22Rv1 (cell line): ENCODE results near the gene TCTN1.

Source experiments
- H3K27ac ChIP-seq: fragments of 450-650 bp; 2 replicates; pipeline ENCODE4 v1.5.1; 2017
- ZFX ChIP-seq: fragments of 450-650 bp; IDR thresholded peaks from 2 replicates; pipeline ENCODE4 v1.6.1; 2017; ENCODE audit warnings: antibody characterized with exemption, borderline replicate concordance
- TF ChIP-seq, protein P1 (sequence below): fragments of 450-650 bp; IDR thresholded peaks from 2 replicates; pipeline ENCODE4 v1.5.1; 2017; ENCODE audit warnings: mild to moderate bottlenecking

Gene TCTN1

DNA sequence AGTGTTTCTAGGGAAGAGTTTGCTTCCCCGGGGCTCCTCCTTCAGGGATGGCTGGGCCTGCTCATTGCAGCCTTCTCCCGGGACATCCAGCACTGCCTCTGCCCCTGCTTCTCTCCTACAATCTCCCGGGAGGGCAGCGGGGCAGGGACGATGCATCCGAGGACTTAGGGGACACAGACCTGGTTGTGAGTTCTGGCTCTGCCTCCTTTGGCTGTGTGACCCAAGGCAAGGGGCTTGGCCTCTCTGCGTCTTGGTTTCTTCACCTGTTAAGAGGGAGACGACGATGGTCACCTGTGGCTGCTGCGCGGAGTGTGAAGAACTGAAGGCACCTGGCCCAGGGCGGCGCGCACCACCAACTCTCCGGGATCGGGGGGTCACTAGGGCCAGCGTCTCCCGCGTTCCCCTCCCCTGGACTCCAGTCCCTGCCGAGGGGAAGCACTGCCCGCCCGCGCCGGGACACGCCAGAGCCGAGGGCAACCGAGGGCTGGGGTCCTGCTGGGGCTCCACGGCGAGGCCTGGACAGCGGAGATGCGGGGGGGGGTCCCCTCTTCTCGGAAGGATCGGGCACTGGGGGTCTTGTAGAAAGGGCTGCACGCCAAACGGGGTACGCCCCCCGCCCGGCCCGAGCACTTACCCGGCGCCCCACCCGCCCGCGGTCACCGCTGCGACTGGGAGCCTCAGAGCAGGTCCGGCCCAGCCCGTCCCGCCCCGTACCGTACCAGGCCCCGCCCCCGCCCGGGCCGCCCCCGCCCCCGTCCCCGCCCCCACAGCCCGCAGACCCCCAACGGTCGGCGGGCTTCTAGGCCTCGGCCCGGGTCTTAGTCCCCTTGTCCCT lies 74.7 kb downstream of the TCTN1 start, which contains the start of gene HVCN1:
Gene HVCN1, minus strand, starts transcription at position 670 of the 835 bp plus-strand sequence. CDS start 5,870 bp downstream, outside the sequence.
- no peak within 1 kb of the TSS for H3K27ac ChIP-seq
- TF ChIP-seq ZFX, result no peak
- TF ChIP-seq, protein P1, sequence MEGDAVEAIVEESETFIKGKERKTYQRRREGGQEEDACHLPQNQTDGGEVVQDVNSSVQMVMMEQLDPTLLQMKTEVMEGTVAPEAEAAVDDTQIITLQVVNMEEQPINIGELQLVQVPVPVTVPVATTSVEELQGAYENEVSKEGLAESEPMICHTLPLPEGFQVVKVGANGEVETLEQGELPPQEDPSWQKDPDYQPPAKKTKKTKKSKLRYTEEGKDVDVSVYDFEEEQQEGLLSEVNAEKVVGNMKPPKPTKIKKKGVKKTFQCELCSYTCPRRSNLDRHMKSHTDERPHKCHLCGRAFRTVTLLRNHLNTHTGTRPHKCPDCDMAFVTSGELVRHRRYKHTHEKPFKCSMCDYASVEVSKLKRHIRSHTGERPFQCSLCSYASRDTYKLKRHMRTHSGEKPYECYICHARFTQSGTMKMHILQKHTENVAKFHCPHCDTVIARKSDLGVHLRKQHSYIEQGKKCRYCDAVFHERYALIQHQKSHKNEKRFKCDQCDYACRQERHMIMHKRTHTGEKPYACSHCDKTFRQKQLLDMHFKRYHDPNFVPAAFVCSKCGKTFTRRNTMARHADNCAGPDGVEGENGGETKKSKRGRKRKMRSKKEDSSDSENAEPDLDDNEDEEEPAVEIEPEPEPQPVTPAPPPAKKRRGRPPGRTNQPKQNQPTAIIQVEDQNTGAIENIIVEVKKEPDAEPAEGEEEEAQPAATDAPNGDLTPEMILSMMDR, result no peak

- TF ChIP-seq ZFX, result no peak
- TF ChIP-seq, protein P1, result no peak
- H3K27ac ChIP-seq, result no peak overlapping the region
Measured at GRCh38 chr12:110689281-110690126, 75.6 kb downstream of the TCTN1 start.

DNA sequence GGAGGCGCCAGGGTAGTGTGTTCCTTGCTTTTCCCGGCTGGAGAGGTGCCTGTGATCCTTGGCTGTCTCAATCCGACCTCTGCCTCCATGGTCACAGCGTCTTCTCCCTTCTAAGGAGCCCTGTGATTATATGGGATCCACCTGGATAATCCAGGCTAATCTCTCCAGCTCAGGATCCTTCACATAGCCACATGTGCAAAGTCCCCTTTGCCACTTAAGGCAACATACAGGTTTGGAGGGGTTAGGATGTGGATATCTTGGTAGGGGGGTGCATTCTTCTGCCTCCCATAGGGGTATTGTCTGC lies 76.2 kb downstream of the TCTN1 start:
- TF ChIP-seq ZFX, result no peak
- TF ChIP-seq, protein P1, result no peak
- H3K27ac ChIP-seq, result no peak overlapping the region

GRCh38 chr12:110693731-110694130 lies 79.8 kb downstream of the TCTN1 start:
- TF ChIP-seq, protein P1, result no peak
- TF ChIP-seq ZFX, result no peak
- H3K27ac ChIP-seq, result no peak overlapping the region

GRCh38 chr12:110694330-110694901 lies 80.5 kb downstream of the TCTN1 start:
- H3K27ac ChIP-seq, result no peak overlapping the region

DNA sequence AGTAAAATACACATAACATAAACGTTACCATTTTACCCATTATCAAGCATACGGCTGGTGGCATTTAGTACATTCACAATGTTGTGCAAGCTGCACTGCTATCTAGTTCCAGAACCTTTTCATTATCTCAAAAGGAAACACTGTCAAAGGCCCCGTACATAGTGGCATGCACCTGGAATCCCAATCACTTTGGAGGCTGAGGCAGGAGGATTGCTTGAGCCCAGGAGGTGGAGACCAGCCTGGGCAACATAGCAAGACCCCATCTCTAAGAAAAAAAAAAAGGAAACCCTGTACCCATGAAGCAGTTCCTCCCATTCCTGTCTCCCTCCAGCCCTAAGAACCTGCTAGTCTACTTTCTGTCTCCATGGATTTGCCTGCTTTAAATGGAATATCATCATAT lies 82.4 kb downstream of the TCTN1 start:
- TF ChIP-seq ZFX, result no peak
- TF ChIP-seq, protein P1, result no peak

More at GRCh38 chr12:110694330-110694901, 80.5 kb downstream of the TCTN1 start:
- TF ChIP-seq, protein P1, result no peak
- no peak for TF ChIP-seq ZFX

More for the DNA sequence above, 82.4 kb downstream of the TCTN1 start:
- H3K27ac ChIP-seq, result no peak overlapping the region
